SK-N-MC (cell line): Measurements from ENCODE around the gene RAB7A.
"Not testable (repeated sequence)": the region's sequence is repeated elsewhere in the genome, so short reads cannot be mapped to it uniquely, and the experiment has no call there.

ENCODE experiments used
- DNase-seq: peaks from one replicate; pipeline ENCODE4 v3.0.0-alpha.2; 2011; ENCODE audit warnings: low read depth, low spot score
- H3K27ac ChIP-seq: fragments of 200-600 bp; sonication (generic); 2 replicates; pipeline ENCODE4 v1.5.1; 2016; ENCODE audit warnings: mixed run types
- H3K36me3 ChIP-seq: fragments of 200-600 bp; sonication (generic); 2 replicates; pipeline ENCODE4 v1.6.1; 2017; ENCODE audit warnings: antibody characterized with exemption, low read length, mixed read lengths; ENCODE audit not compliant: insufficient read depth
- H3K4me3 ChIP-seq: fragments of 200-600 bp; sonication (generic); 2 replicates; pipeline ENCODE4 v1.5.1; 2016
- H3K9ac ChIP-seq: fragments of 200-600 bp; sonication (generic); 2 replicates; pipeline ENCODE4 v1.8.0; 2017; ENCODE audit warnings: mixed run types, mixed read lengths; ENCODE audit not compliant: insufficient read length
- H3K9me3 ChIP-seq: fragments of 200-600 bp; sonication (generic); 2 replicates; pipeline ENCODE4 v1.6.1; 2017; ENCODE audit warnings: low read depth, mild to moderate bottlenecking, antibody characterized with exemption, low read length, moderate library complexity, mixed read lengths
- EZH2 ChIP-seq: fragments of 200-600 bp; sonication (generic); IDR thresholded peaks from one replicate; pipeline ENCODE4 v1.6.1; 2017; ENCODE audit warnings: antibody characterized with exemption
- FOXP2 ChIP-seq: optimal IDR thresholded peaks from 2 replicates; pipeline ENCODE3; 2011; ENCODE audit warnings: mild to moderate bottlenecking, moderate library complexity; ENCODE audit not compliant: insufficient read depth; ENCODE audit errors: extremely low read length, control extremely low read depth
- POLR2AphosphoS5 ChIP-seq: IDR thresholded peaks from 2 replicates; pipeline ENCODE4 v1.6.1; 2012; ENCODE audit warnings: mild to moderate bottlenecking, low read depth, low read length, borderline replicate concordance

RAB7A gene

DNA sequence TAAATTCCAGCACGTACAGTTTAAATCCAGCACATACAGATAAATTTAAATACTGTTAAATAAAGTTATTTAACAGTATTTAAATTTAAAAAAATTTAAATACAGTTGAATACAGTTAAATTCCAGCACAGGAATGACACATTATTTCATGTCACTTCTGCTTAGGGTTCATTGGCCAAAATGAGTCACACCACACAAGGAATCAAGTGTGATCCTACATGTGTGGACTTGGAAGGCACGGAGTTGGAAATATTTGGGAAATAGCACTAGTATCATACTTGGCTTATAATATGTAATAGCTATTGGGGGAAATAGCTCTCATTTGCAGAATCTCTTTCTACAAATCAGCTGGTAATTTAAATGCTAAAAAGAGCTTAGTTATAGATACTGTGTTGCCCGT lies 10.6 kb downstream of the RAB7A start:
- Histone ChIP-seq H3K36me3 (peaks cover 69% of the 10 kb centered on the region), H3K4me3 (no peak overlapping the region)

DNA sequence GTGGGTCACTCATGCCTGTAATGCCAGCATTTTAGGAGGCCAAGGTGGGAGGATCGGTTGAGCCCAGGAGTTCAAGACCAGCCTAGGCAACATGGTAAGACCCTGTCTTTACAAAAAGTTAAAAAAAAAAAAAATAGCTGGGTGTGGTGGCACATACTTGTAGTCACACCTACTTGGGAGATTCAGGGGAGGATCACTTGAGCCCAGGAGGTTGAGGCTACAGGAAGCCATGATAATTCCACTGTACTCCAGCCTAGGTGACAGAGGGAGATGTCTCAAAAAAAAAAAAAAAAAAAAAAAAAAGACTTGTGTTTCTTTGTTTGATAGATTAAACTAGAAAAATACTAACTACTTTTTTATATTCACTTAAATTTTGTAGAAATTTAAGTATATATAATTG lies 14.6 kb downstream of the RAB7A start:
- H3K9me3 ChIP-seq, result peaks cover 7% of the 10 kb centered on the region; the same call in 1 of the 2 replicates
- peaks cover 83% of the 10 kb centered on the region for H3K36me3 ChIP-seq
- H3K9ac ChIP-seq, result no peak overlapping the region
- no peak overlapping the region for H3K4me3 ChIP-seq
- TF ChIP-seq FOXP2, result no peak
- no peak for TF ChIP-seq POLR2AphosphoS5
- no peak for TF ChIP-seq EZH2
- H3K27ac ChIP-seq, result no peak overlapping the region
- DNase-seq, result no peak

More for the DNA sequence above, 10.6 kb downstream of the RAB7A start:
- H3K9me3 ChIP-seq, result no peaks in the 10 kb centered on the region
- no peak overlapping the region for H3K27ac ChIP-seq
- TF ChIP-seq FOXP2 (no peak), EZH2 (no peak), POLR2AphosphoS5 (no peak)
- no peak overlapping the region for H3K9ac ChIP-seq
- DNase-seq, result no peak

DNA sequence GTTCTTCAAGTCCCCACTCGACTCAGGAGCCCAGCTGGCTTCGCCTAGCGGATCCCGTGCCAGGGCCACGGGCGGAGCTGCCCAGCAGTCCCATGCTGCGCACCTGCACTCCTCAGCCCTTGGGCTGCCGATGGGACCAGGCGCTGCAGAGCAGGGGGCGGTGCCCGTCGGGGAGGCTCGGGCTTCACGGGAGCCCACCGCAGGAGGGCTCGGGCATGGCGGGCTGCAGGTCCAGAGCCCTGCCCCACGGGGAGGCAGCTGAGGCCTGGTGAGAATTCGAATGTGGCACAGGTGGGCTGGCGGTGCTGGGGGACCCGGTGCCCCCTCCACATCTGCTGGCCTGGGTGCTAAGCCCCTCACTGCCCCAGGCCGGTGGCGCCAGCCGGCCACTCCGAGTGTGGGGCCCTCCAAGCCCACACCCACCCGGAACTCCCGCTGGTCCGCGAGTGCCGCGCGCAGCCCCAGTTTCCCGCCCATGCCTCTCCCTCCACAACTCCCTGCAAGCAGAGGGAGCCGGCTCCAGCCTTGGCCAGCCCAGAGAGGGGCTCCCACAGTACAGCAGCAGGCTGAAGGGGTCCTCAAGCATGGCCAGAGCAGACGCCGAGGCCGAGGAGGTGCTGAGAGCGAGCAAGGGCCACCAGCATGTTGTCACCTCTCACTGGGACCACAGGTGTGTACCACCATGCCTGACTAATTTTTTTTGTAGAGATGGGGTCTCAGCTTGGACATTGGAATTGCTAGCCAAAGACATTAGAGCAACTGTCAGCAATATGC lies 17.0 kb downstream of the RAB7A start:
- peaks cover 84% of the 10 kb centered on the region for H3K36me3 ChIP-seq
- DNase-seq, result no peak
- H3K27ac ChIP-seq, result no peak overlapping the region
- H3K9me3 ChIP-seq, result peaks cover 7% of the 10 kb centered on the region; the same call in 1 of the 2 replicates
- H3K4me3 ChIP-seq, result no peak overlapping the region
- no peak overlapping the region for H3K9ac ChIP-seq
- TF ChIP-seq FOXP2 (no peak), POLR2AphosphoS5 (no peak), EZH2 (no peak)

DNA sequence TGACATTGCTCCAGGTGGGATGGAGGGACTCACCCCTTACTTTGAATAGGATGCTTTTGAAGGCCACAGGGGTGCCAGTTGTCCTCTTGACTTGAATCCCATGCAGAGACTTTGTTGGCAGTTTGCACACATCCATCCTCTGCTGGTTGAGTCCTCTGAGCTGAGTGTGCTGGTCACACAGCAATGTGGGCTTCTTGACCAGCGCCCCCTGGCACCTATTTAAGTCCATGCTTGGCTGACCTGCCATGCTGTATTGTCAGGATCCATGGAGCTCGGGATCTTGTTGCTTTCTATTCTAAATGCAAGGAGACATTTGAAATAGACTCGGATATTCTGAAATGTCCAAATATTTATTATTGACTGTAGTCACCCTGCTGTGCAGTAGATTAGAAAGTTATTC lies 19.8 kb downstream of the RAB7A start:
- peaks cover 11% of the 10 kb centered on the region; the same call in 1 of the 2 replicates for H3K9me3 ChIP-seq
- H3K4me3 ChIP-seq, result no peak overlapping the region
- TF ChIP-seq POLR2AphosphoS5, result no peak
- TF ChIP-seq FOXP2, result no peak
- no peak for TF ChIP-seq EZH2
- no peak overlapping the region for H3K27ac ChIP-seq
- no peak overlapping the region for H3K9ac ChIP-seq
- no peak for DNase-seq
- peaks cover 80% of the 10 kb centered on the region for H3K36me3 ChIP-seq

DNA sequence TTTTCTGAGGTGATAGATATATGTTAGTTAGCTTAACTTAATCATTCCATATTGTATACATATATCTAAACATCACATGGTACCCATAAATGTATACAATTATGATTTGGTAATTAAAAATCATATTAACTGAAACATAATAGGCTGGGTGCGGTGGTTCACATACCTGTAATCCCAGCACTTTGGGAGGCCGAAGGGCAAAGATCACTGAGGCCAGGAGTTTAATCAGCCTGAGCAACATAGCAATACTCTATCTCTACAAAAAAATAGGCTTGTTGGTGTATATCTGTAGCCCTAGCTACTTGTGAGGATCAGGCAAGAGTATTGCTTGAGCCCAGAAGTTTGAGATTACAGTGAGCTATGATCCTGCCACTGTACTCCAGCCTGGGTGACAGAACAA lies 20.9 kb downstream of the RAB7A start:
- Histone ChIP-seq H3K36me3 (peaks cover 81% of the 10 kb centered on the region), H3K9me3 (peaks cover 11% of the 10 kb centered on the region; the same call in 1 of the 2 replicates), H3K4me3 (no peak overlapping the region), H3K9ac (no peak overlapping the region), H3K27ac (no peak overlapping the region)
- no peak for DNase-seq
- TF ChIP-seq EZH2, result no peak
- TF ChIP-seq POLR2AphosphoS5, result no peak
- no peak for TF ChIP-seq FOXP2

DNA sequence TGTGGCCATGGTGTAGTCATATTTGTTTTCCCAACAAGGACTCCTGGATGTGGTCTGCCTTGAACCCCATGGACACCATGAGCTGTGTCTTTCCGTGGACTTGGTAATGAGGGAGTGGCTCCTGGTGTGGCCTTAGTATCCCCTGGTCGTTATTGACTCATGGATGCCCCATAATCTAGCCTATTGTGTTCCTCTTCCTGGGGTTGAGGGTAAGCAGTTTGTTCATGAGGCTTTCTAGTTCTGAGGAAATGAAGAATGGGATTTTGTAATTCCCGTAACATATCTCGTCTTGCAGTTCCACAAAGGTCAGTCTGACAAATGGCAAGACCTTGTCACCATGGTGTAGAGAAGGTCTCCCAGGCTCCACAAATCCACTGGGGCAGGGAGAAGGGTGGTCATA lies 22.6 kb downstream of the RAB7A start:
- DNase-seq, result no peak
- Histone ChIP-seq H3K36me3 (peaks cover 77% of the 10 kb centered on the region), H3K27ac (no peak overlapping the region), H3K9me3 (0 out of 2 replicates have a peak, but pooled peaks cover 6% of the 10 kb centered on the region), H3K4me3 (no peak overlapping the region), H3K9ac (no peak overlapping the region)
- TF ChIP-seq FOXP2, result no peak
- TF ChIP-seq POLR2AphosphoS5, result no peak
- no peak for TF ChIP-seq EZH2

DNA sequence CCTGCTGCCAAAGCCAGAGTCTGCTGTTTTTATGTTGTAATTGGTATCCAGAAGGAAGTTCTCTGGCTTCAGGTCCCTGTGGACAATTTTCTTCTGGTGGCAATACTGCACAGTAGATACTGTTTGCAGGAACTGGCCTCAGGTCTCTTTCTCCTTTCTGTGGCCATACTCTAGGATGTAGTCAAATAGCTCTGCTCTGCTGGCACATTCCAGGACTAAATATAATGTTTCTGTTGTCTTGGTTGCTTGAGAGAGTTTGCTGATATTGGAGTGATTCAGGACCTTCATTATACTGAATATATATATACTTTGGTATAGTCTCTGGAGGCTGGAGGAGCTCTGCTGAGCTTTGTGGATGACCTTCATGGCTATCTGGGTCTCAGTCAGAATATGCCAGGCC lies 23.1 kb downstream of the RAB7A start:
- Histone ChIP-seq H3K9me3 (0 out of 2 replicates have a peak, but pooled peaks cover 4% of the 10 kb centered on the region), H3K9ac (no peak overlapping the region), H3K27ac (no peak overlapping the region), H3K4me3 (no peak overlapping the region), H3K36me3 (peaks cover 76% of the 10 kb centered on the region)
- TF ChIP-seq FOXP2 (no peak), EZH2 (no peak), POLR2AphosphoS5 (no peak)
- no peak for DNase-seq

DNA sequence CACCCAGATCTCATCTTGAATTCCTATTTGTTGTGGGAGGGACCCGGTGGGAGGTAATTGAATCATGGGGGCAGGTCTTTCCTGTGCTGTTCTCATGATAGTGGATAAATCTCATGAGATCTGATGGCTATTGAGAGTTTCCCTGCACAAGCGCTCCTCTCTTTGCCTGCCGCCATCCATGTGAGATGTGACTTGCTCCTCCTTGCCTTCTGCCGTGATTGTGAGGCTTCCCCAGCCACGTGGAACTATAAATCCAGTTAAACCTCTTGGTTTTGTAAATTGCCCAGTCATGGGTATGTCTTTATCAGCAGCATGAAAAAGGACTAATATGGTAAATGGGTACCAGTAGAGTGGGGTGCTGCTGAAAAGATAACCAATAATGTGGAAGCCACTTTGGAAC lies 23.6 kb downstream of the RAB7A start:
- H3K4me3 ChIP-seq, H3K27ac ChIP-seq, H3K9me3 ChIP-seq, H3K9ac ChIP-seq, DNase-seq: not testable (repeated sequence)
- H3K36me3 ChIP-seq, result peaks cover 74% of the 10 kb centered on the region

DNA sequence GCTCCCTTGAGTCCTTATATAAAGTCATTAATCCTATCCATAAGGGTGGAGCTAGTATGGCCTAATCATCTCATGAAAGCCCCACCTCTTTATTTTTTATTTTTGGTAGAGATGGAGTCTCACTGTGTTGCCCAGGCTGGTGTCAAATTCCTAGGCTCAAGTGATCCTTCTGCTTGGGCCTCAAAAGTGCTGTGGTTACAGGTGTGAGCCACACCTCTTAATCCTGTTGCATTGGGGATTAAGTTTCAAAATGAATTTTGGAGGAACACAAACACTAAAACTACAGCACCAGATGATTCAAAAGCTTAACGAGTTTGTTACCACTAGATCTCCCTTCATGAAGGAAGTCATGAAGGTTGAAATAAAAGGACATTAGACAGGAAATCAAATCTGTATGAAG lies 27.7 kb downstream of the RAB7A start:
- Histone ChIP-seq H3K9me3 (peaks cover 4% of the 10 kb centered on the region; the same call in 1 of the 2 replicates), H3K36me3 (peaks cover 57% of the 10 kb centered on the region), H3K9ac (no peak overlapping the region), H3K27ac (no peak overlapping the region), H3K4me3 (no peak overlapping the region)
- no peak for DNase-seq
- TF ChIP-seq EZH2 (no peak), FOXP2 (no peak), POLR2AphosphoS5 (no peak)
